Neutrophil (primary cell): ENCODE measurements around the gene PTGIS.

ENCODE experiments used
- H3K27ac ChIP-seq: fragments of 200-600 bp; sonication (generic); 2 replicates; pipeline ENCODE4 v1.5.1; 2016; ENCODE audit warnings: mild to moderate bottlenecking, moderate library complexity
- H3K27me3 ChIP-seq: fragments of 200-600 bp; sonication (generic); 2 replicates; pipeline ENCODE4 v1.6.0; 2016; ENCODE audit warnings: mild to moderate bottlenecking
- H3K36me3 ChIP-seq: fragments of 200-600 bp; sonication (generic); 2 replicates; pipeline ENCODE4 v1.5.1; 2017
- H3K4me1 ChIP-seq, 2 experiments: fragments of 200-600 bp in 1 of 2; sonication (generic) in 1 of 2; 1 replicate in 1 of 2; 2 replicates in 1 of 2; pipeline versions ENCODE4 v1.5.1 to v1.6.1; 2013 to 2016; ENCODE audit warnings: low read depth in 1 of 2, low read length in 1 of 2, mild to moderate bottlenecking in 1 of 2, moderate library complexity in 1 of 2; ENCODE audit not compliant: control insufficient read depth in 1 of 2, insufficient read depth in 1 of 2
- H3K4me3 ChIP-seq, 2 experiments: fragments of 200-600 bp in 1 of 2; sonication (generic) in 1 of 2; 1 replicate in 1 of 2; 2 replicates in 1 of 2; pipeline ENCODE4 v1.5.1; 2013 to 2016; ENCODE audit warnings: low read depth in 1 of 2, low read length in 1 of 2, mild to moderate bottlenecking in 1 of 2, moderate library complexity in 1 of 2
- H3K9me3 ChIP-seq: fragments of 200-600 bp; sonication (generic); 2 replicates; pipeline ENCODE4 v1.5.1; 2016
- TF ChIP-seq, protein P1 (sequence below): fragments of 200-600 bp; sonication (generic); IDR thresholded peaks from 2 replicates; pipeline ENCODE4 v1.5.1; 2016; ENCODE audit warnings: antibody characterized with exemption

The PTGIS gene

DNA sequence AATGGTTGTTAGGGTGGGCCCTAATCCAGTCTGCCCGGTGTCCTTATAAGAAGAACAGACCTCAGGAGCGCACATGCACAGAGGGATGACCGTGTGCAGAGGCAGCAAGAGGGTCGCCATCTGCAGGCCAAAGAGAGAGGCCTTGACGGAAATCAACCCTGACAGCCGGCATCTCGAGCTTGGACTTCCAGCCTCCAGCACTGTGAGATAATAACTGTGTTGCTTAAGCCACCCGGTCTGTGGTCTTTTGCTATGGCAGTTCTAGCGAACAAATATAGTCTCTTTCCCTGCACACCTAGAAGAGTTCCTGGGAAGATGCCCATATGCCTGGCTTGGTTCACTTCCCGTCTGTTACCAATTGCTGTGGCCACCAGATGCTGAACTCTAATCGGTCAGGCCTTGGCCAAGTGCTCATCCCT, 35.3 kb upstream of the PTGIS start:
- Histone ChIP-seq H3K27me3 (peaks cover 12% of the 10 kb centered on the region), H3K4me3 (no peak overlapping the region), H3K4me1 (no peaks in the 10 kb centered on the region), H3K27ac (no peak overlapping the region), H3K9me3 (no peaks in the 10 kb centered on the region), H3K36me3 (no peaks in the 10 kb centered on the region)
- TF ChIP-seq, protein P1, sequence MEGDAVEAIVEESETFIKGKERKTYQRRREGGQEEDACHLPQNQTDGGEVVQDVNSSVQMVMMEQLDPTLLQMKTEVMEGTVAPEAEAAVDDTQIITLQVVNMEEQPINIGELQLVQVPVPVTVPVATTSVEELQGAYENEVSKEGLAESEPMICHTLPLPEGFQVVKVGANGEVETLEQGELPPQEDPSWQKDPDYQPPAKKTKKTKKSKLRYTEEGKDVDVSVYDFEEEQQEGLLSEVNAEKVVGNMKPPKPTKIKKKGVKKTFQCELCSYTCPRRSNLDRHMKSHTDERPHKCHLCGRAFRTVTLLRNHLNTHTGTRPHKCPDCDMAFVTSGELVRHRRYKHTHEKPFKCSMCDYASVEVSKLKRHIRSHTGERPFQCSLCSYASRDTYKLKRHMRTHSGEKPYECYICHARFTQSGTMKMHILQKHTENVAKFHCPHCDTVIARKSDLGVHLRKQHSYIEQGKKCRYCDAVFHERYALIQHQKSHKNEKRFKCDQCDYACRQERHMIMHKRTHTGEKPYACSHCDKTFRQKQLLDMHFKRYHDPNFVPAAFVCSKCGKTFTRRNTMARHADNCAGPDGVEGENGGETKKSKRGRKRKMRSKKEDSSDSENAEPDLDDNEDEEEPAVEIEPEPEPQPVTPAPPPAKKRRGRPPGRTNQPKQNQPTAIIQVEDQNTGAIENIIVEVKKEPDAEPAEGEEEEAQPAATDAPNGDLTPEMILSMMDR, result no peak

DNA sequence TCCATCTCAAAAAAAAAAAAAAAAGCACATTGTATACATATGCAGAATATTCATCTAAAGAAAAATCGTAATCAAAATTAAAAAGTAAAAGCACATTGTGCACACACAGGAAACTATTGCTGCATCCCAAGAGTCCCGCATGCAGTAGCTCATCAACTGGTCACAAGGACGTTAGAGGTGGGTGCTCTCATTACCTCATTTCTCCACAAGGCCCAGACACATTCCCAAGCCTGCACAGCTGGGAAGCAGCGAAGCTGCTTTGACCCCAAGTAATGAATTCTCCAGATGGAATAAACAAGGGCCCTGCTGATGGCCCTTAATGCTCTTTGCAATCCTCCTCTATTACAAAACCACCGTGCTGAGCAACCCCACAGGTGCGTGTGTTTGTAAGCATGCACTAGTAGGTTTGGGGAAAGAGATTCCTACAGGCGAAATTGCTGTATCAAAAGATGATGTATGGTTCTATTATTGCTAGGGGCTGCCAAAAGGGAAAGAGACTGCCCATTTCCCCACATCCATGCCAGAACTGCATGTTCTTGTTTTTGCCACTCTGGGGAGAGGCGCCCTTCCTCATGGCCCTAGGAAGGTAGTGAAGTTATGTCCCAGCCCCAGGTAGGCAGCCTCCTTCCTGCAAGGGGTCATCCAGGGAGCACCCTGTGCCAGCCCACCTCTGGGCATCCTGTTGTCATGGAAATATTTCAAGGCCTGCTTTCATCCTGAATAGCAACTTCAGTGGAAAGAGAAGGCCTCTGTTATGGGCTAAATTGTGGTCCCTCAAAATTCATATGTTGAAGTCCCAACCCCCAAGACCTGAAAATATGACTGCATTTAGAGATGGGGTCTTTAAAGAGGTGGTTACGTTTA, 34.6 kb upstream of the PTGIS start:
- Histone ChIP-seq H3K4me1 (no peaks in the 10 kb centered on the region), H3K27me3 (peaks cover 6% of the 10 kb centered on the region), H3K36me3 (no peaks in the 10 kb centered on the region), H3K9me3 (no peaks in the 10 kb centered on the region), H3K27ac (no peak overlapping the region), H3K4me3 (no peak overlapping the region)
- TF ChIP-seq, protein P1, result no peak

DNA sequence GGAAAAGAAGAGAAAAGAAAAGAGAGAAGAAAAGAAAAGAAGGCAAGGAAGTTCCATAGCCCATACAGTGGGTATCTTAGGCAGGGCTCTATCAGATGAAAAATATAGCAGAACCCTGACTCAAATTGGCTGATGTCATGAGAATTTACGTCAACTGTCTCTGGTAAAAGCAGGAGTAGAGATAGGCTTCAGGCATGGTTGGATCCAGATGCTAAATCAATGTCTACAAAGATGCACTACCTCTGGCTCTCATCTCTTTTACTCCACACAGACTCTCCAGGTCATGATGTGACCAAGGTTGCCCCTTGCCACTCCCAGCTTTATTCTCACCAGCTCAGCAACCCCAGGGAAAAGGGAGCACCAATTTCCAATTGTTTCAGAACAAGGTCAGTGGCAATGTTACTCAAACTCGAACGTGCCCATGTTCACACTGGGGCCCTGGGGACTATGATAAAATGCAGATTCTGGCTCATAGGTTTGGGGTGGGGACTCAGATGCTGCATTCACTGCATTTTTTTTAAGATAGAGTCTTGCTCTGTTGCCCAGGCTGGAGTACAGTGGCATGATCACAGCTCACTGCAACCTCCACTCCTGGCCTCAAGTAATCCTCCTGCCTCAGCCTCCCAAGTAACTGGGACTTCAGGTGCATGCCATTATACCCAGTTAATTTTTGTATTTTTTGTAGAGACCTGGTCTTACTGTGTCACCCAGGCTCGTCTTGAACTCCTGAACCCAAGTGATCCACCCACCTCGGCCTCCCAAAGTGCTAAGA, 33.4 kb upstream of the PTGIS start:
- Histone ChIP-seq H3K4me1 (no peaks in the 10 kb centered on the region), H3K27ac (no peak overlapping the region), H3K4me3 (no peak overlapping the region), H3K36me3 (no peaks in the 10 kb centered on the region), H3K27me3 (no peaks in the 10 kb centered on the region), H3K9me3 (no peaks in the 10 kb centered on the region)
- TF ChIP-seq, protein P1, result no peak

DNA sequence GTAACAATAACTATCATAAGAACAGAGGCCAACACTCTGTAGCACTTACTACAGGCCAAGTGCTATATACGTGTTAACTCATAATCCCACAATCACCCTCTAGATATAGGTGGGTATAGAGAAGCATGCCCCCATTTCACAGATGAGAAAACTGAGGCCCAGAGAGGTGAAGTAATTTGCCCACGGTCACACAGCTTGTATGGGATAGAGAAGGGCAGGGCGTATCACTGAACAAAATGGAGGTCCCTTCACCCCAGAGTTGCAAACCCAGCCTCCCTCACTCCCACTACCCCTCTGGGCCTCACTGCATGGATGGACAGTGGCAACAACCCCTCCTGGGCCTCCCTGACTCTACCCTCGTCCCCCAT, 31.8 kb upstream of the PTGIS start:
- no peaks in the 10 kb centered on the region for H3K4me1 ChIP-seq
- H3K36me3 ChIP-seq, result no peaks in the 10 kb centered on the region

DNA sequence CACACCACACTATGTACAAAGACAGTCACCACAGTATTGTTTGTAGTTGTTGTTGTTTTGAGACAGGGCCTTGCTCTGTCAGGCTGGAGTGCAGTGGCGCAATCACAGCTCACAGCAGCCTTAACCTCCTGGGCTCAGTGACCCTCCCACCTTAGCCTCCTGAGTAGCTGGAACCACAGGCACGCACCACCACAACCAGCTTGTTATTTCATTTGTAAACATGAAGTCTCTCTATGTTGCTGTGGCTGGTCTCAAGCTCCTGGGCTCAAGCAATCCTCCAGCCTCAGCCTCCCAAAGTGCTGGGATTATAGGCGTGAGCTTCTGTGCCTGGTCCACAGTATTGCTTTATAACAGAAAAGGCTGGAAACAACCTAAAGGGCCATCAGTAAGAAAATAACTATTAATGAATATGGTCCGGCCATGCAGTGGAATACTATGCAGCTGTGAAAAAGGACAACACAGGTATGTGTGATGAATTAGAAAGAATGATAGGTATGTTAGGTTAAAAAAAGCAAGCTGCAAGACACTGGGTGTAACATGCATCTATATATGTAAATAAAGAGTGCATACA, 30.0 kb upstream of the PTGIS start:
- no peaks in the 10 kb centered on the region for H3K4me1 ChIP-seq
- H3K36me3 ChIP-seq, result no peaks in the 10 kb centered on the region
- no peak overlapping the region for H3K27ac ChIP-seq
- peaks cover 9% of the 10 kb centered on the region for H3K27me3 ChIP-seq
- TF ChIP-seq, protein P1, result no peak
- H3K9me3 ChIP-seq, result no peaks in the 10 kb centered on the region
- no peak overlapping the region for H3K4me3 ChIP-seq

More for the DNA sequence above, 31.8 kb upstream of the PTGIS start:
- Histone ChIP-seq H3K27ac (no peak overlapping the region), H3K27me3 (no peaks in the 10 kb centered on the region), H3K4me3 (no peak overlapping the region), H3K9me3 (no peaks in the 10 kb centered on the region)
- TF ChIP-seq, protein P1, result no peak
